ENCODE data around the gene CD8B. TPM values are rescaled to one million over a fixed set of nuclear protein-coding genes. Genes with fewer than 3 reads are reported as not detected.

The CD8B gene
- total and polyA plus RNA-seq, 2 of the 8 experiments (the other 6 are each of a cell fraction or from before 2014, with no cell fraction given): 0.35 to 0.63 TPM

GRCh38 chr2:86788881-86789686 is 72.6 kb downstream of the CD8B start (continued):
- TF ChIP-seq RBBP5 (IDR thresholded peaks at IDR 0.05; ENCODE audit: borderline replicate concordance, low read depth, low read length) (no peak), ZNF274 (IDR thresholded peaks at IDR 0.05; ENCODE audit: borderline replicate concordance, extremely low read depth, low read length) (no peak), SP2 (IDR thresholded peaks at IDR 0.05; ENCODE audit: low read length) (no peak), TCF12 (IDR thresholded peaks at IDR 0.05; ENCODE audit: low read depth, low read length) (no peak), SIRT6 (IDR thresholded peaks at IDR 0.05; ENCODE audit: low read length) (no peak), SIN3A (conservative IDR thresholded peaks at IDR 0.05 in 1 of 2, IDR thresholded peaks at IDR 0.05 in 1 of 2; ENCODE audit: low read depth in 1 of 2, low read length in 2 of 2) (no peak), CHD1 (IDR thresholded peaks at IDR 0.05; ENCODE audit: low read depth, low read length) (no peak), ATF2 (IDR thresholded peaks at IDR 0.05; ENCODE audit: low read length) (no peak), GABPA (IDR thresholded peaks at IDR 0.05; ENCODE audit: borderline replicate concordance, insufficient read depth, low read length) (no peak), SUZ12 (IDR thresholded peaks at IDR 0.05; ENCODE audit: low read length) (peak; percentile 76; the same call in 1 of the 2 replicates), SIX5 (IDR thresholded peaks at IDR 0.05; ENCODE audit: low read depth, low read length) (no peak), TEAD4 (IDR thresholded peaks at IDR 0.05; ENCODE audit: low read depth, low read length) (no peak), TBP (IDR thresholded peaks at IDR 0.05; ENCODE audit: low read depth, low read length) (no peak), BCL11A (IDR thresholded peaks at IDR 0.05; ENCODE audit: low read depth in 2 of 2, low read length in 2 of 2) (no peak), CTBP2 (IDR thresholded peaks at IDR 0.05; ENCODE audit: borderline replicate concordance, insufficient read depth, insufficient read length, low read length) (no peak), CTCF (IDR thresholded peaks at IDR 0.05; ENCODE audit: control extremely low read depth in 1 of 3, insufficient read depth in 1 of 3, low read depth in 1 of 3, low read length in 3 of 3) (no peak), YY1 (IDR thresholded peaks at IDR 0.05; ENCODE audit: low read depth, low read length) (no peak), BRCA1 (IDR thresholded peaks at IDR 0.05; ENCODE audit: low read depth, low read length) (no peak), SP4 (IDR thresholded peaks at IDR 0.05; ENCODE audit: low read length) (no peak)
- TF ChIP-seq, protein P1, sequence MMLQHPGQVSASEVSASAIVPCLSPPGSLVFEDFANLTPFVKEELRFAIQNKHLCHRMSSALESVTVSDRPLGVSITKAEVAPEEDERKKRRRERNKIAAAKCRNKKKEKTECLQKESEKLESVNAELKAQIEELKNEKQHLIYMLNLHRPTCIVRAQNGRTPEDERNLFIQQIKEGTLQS (IDR thresholded peaks at IDR 0.05; ENCODE audit: insufficient read depth, low read depth, low read length): no peak

All from H1 (cell line).